Esophagus muscularis mucosa (tissue), 3 donors: ENCODE data around the gene SEPTIN6.
"Not testable (repeated sequence)": the region's sequence is repeated elsewhere in the genome, so short reads cannot be mapped to it uniquely, and the experiment has no call there.

ENCODE experiments used
- CTCF ChIP-seq, 3 experiments: fragments of 200-600 bp in 2 of 3; fragments of 450-650 bp in 1 of 3; sonication (generic) in 2 of 3; IDR thresholded peaks; one replicate each; pipeline ENCODE4 v1.5.1; 2017 to 2019; ENCODE audit warnings: antibody characterized with exemption in 3 of 3, mild to moderate bottlenecking in 2 of 3, moderate library complexity in 1 of 3
- POLR2A ChIP-seq: fragments of 450-650 bp; IDR thresholded peaks from one replicate; pipeline ENCODE4 v1.6.1; 2017; ENCODE audit warnings: antibody characterized with exemption, moderate library complexity, mild to moderate bottlenecking, low read depth
- POLR2AphosphoS5 ChIP-seq, 2 donors: sonication (generic); formaldehyde crosslinking; IDR thresholded peaks; one replicate each; pipeline ENCODE4 v1.6.1; 2017; ENCODE audit warnings: antibody characterized with exemption in 2 of 2

GRCh38 chrX:119684312-119684711 lies 8.7 kb downstream of the SEPTIN6 start:
- not testable (repeated sequence) for TF ChIP-seq CTCF (IDR thresholded peaks at IDR 0.05); POLR2A; POLR2AphosphoS5 (IDR thresholded peaks at IDR 0.05)
